SU-DHL-6 (cell line): ENCODE results near the gene TMEM38B.

Experiments used
- EZH2phosphoT487 ChIP-seq: fragments of 200-600 bp; sonication (generic), shearing (Covaris generic); conservative IDR thresholded peaks from 2 replicates; pipeline ENCODE4 v1.6.1; 2018; ENCODE audit warnings: mild to moderate bottlenecking, antibody characterized with exemption, low read length, moderate library complexity, mixed read lengths
- TF ChIP-seq, protein P1 (sequence below): fragments of 200-600 bp; sonication (generic); IDR thresholded peaks from one replicate; pipeline ENCODE4 v1.5.1; 2017; ENCODE audit warnings: antibody characterized with exemption, mild to moderate bottlenecking, low read length, moderate library complexity; ENCODE audit not compliant: insufficient read depth, poor library complexity, severe bottlenecking

DNA sequence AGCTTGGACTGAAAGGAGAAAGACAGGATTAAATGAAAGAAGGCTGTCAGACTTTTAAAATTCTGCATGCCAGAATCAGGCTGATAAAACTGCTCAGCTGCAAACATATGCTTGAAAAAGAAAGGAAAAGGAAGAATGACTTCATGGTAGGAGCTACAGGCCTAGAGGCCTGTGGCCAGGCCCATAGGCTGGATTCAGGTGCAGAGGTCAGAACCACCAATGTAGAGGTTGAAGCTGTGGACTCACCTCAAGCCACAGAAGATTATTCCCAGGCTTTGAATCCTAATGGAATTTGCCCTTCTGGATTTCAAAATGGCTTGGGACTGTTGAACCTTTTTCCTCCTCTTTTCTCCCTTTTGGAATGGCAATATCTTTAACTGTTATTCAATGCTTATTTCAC is 47.7 kb downstream of the TMEM38B start:
- no peak for TF ChIP-seq EZH2phosphoT487
- TF ChIP-seq, protein P1, sequence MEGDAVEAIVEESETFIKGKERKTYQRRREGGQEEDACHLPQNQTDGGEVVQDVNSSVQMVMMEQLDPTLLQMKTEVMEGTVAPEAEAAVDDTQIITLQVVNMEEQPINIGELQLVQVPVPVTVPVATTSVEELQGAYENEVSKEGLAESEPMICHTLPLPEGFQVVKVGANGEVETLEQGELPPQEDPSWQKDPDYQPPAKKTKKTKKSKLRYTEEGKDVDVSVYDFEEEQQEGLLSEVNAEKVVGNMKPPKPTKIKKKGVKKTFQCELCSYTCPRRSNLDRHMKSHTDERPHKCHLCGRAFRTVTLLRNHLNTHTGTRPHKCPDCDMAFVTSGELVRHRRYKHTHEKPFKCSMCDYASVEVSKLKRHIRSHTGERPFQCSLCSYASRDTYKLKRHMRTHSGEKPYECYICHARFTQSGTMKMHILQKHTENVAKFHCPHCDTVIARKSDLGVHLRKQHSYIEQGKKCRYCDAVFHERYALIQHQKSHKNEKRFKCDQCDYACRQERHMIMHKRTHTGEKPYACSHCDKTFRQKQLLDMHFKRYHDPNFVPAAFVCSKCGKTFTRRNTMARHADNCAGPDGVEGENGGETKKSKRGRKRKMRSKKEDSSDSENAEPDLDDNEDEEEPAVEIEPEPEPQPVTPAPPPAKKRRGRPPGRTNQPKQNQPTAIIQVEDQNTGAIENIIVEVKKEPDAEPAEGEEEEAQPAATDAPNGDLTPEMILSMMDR: no peak
